Body of pancreas (tissue), 4 donors: ENCODE results near the gene CPXM2.

Source experiments
- POLR2A ChIP-seq, 3 donors: fragments of 450-650 bp; IDR thresholded peaks; one replicate each; pipeline ENCODE4 v1.6.1; 2016; ENCODE audit warnings: antibody characterized with exemption in 3 of 3, mild to moderate bottlenecking in 2 of 3
- TF ChIP-seq, protein P1 (sequence below), 7 experiments: fragments of 450-650 bp in 4 of 7; fragments of 200-600 bp in 3 of 7; sonication (generic) in 3 of 7; IDR thresholded peaks; one replicate each; pipeline ENCODE4 v1.5.1; 2016 to 2019; ENCODE audit warnings: antibody characterized with exemption in 7 of 7

DNA sequence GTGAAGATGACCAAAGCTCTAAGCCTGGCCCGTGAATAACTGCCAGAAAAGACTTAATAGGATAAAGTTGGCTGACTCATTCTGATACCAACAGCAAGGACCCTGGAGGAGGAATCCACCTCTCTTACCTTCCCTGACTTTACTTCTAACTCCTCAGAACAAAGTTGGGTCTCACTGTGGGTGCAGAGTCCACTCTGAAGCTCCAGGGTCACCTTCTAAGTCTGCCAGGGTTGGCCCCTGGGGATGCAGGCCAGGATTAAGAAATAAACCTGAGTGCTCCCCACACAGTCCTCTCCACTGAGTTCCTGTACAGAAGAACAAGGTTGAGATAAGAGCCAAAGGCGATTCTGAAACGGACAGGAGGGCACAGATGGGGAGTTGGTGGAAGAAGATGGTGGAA is 171.1 kb downstream of the CPXM2 start:
- TF ChIP-seq POLR2A (IDR thresholded peaks at IDR 0.05), result no peak
- TF ChIP-seq, protein P1, sequence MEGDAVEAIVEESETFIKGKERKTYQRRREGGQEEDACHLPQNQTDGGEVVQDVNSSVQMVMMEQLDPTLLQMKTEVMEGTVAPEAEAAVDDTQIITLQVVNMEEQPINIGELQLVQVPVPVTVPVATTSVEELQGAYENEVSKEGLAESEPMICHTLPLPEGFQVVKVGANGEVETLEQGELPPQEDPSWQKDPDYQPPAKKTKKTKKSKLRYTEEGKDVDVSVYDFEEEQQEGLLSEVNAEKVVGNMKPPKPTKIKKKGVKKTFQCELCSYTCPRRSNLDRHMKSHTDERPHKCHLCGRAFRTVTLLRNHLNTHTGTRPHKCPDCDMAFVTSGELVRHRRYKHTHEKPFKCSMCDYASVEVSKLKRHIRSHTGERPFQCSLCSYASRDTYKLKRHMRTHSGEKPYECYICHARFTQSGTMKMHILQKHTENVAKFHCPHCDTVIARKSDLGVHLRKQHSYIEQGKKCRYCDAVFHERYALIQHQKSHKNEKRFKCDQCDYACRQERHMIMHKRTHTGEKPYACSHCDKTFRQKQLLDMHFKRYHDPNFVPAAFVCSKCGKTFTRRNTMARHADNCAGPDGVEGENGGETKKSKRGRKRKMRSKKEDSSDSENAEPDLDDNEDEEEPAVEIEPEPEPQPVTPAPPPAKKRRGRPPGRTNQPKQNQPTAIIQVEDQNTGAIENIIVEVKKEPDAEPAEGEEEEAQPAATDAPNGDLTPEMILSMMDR (IDR thresholded peaks at IDR 0.05), result no peak
